22Rv1 (cell line): ENCODE data around the gene ANKRD55.

Source experiments
- CTCF ChIP-seq: fragments of 450-650 bp; IDR thresholded peaks from 2 replicates; pipeline ENCODE4 v1.5.1; 2017; ENCODE audit warnings: mild to moderate bottlenecking
- ZFX ChIP-seq: fragments of 450-650 bp; IDR thresholded peaks from 2 replicates; pipeline ENCODE4 v1.6.1; 2017; ENCODE audit warnings: antibody characterized with exemption, borderline replicate concordance

- TF ChIP-seq CTCF (no peak), ZFX (no peak)
Measured at GRCh38 chr5:56246769-56247168, 13.6 kb upstream of the ANKRD55 start.
